Memory B cell (primary cell): ENCODE measurements around the gene TAF3.
A peak's percentile ranks its signal among the peaks of the same experiment; 100 is the strongest.

Experiments used
- ATAC-seq: fragments of 150-1000 bp; cut with Tn5 transposase; 2 replicates; pipeline ENCODE4 v1.10.0; 2021; ENCODE audit warnings: low read depth, mild to moderate bottlenecking, moderate library complexity
- DNase-seq, 2 donors: peaks; one replicate each; pipeline ENCODE4 v3.0.0; 2022; ENCODE audit warnings: low spot score in 2 of 2
- H3K27ac Mint-ChIP-seq: one replicate; pipeline ENCODE4 v1.8.0; 2022; ENCODE audit warnings: mild to moderate bottlenecking, moderate library complexity, mixed read lengths
- H3K27me3 Mint-ChIP-seq: one replicate; pipeline ENCODE4 v1.8.0; 2022; ENCODE audit warnings: mixed read lengths
- H3K36me3 Mint-ChIP-seq: one replicate; pipeline ENCODE4 v1.8.0; 2022; ENCODE audit warnings: mild to moderate bottlenecking, mixed read lengths
- H3K4me1 Mint-ChIP-seq: one replicate; pipeline ENCODE4 v1.8.0; 2022; ENCODE audit warnings: mixed read lengths
- H3K4me3 Mint-ChIP-seq: one replicate; pipeline ENCODE4 v1.8.0; 2022; ENCODE audit warnings: mild to moderate bottlenecking, moderate library complexity, mixed read lengths
- H3K9me3 Mint-ChIP-seq: one replicate; pipeline ENCODE4 v1.8.0; 2022; ENCODE audit warnings: mixed read lengths

The TAF3 gene

DNA sequence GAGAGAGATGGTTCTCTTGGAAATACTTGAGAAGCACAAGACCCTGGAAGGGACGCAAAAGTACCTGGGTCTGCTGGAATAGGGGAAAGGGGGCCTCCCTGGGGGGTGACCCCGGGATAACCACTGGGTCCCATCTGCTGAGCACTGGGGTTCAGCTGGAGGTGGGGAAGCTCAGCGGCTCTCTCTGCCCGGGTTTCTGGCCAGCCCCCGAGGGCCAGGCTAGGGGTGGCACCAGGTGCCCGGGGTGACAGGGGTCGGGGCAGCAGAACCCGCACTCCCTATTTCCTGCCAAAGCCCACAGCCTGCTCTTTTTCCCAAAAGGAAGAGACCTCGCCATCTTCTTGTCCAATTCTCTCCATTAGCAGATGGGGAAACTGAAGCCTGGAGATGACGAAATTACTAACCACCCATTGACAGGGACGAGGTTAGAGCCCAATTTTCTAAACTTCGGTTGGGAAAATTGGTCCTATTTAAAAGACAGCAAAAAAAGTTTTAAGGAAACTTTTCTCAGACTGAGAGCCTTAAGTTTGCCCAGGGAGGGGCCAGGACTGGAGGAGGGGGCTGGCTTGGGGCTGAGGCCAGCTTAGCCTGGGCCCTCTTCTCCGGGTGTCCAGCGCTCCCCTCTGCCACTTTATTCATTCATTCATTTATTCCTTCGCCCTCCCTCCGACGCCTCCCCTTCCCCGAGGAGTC is 218.3 kb downstream of the TAF3 start:
- DNase-seq (no peak), ATAC-seq (no peak)
- Mint-ChIP-seq H3K4me3 (no peak overlapping the region), H3K27me3 (peaks cover 34% of the 10 kb centered on the region), H3K9me3 (peaks cover 6% of the 10 kb centered on the region), H3K27ac (no peak overlapping the region), H3K4me1 (no peaks in the 10 kb centered on the region), H3K36me3 (peaks cover 1% of the 10 kb centered on the region)

DNA sequence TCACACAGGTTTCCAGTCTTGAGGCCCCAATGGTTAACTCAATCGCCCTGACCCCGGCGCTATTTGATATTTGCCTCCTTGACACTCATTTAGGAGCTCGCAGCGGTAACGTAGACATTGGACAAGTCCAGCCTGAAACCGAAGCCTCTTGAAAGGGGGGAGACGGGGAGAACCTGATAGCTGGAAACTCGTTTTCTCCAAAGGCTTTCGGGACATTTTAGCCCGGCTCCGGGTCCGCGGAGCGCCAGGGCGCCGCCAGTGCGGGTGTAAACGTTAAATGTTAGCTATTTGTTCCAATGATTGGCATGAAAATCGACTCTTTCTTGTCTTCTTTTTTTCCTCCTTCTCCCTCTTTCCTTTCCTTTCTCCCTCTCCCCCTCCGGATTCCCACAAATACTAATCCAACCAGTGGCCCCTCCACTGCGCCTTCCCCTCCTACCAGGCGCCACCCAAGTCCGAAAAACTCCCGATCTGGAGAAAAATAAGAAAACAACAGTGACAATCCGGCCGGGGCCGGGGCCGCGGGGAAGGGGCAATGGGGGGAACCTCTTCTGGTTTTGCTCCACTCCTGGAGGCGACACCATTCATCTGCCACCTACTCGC is 219.0 kb downstream of the TAF3 start:
- no peak overlapping the region for H3K4me3 Mint-ChIP-seq
- ATAC-seq (no peak), DNase-seq (no peak)
- no peak overlapping the region for H3K27ac Mint-ChIP-seq
- peaks cover 1% of the 10 kb centered on the region for H3K36me3 Mint-ChIP-seq
- peaks cover 36% of the 10 kb centered on the region for H3K27me3 Mint-ChIP-seq
- peaks cover under 1% of the 10 kb centered on the region for H3K4me1 Mint-ChIP-seq
- peaks cover 6% of the 10 kb centered on the region for H3K9me3 Mint-ChIP-seq

DNA sequence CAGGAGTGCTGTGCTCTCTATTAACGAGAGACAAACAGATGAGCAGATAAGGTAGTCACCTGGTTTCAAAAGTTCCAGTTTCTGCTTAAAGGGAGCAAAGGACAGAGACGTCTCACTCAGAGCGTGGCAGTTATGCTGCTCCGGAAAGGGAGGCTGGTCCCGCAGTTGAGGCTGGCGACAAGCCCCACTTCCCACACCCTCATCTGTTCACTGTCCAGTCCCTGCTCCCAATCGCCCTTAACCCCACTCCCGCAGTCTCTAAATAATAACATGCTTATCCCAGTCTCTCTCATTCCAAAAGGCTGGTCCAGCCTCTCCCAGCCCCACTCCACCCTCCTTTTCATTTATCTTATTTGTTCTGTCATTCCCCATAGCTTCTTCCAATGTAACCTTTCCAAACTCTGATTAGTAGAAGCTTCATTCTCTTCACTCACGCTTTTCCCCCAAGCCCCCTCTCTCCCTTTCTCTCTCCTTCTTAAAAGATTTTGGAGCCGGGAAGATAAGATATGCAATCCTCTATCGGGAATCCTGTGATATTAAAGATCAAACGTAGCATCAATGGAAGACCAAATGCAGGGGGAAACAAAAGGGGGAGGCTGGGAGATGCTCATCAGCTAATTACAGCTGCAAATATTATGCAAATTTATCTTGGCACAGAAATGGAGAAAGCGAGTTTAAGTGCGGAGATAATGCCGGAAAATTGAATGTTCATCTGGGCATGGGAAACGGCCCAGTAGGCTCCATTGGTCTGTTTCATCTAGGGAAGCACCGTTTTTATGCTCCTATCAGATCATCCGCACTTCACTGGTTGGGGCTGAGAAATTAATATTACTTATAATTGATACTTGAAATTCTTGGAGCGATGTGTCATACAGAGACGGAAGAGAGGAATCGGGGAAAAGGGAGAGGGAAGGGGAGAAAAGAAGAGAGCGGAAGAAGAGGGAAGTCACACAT is 219.9 kb downstream of the TAF3 start:
- Mint-ChIP-seq H3K9me3 (peaks cover 6% of the 10 kb centered on the region), H3K4me1 (peaks cover 9% of the 10 kb centered on the region), H3K27me3 (peaks cover 44% of the 10 kb centered on the region), H3K4me3 (no peak overlapping the region), H3K27ac (no peak overlapping the region), H3K36me3 (peaks cover 1% of the 10 kb centered on the region)
- ATAC-seq, result no peak
- no peak for DNase-seq

DNA sequence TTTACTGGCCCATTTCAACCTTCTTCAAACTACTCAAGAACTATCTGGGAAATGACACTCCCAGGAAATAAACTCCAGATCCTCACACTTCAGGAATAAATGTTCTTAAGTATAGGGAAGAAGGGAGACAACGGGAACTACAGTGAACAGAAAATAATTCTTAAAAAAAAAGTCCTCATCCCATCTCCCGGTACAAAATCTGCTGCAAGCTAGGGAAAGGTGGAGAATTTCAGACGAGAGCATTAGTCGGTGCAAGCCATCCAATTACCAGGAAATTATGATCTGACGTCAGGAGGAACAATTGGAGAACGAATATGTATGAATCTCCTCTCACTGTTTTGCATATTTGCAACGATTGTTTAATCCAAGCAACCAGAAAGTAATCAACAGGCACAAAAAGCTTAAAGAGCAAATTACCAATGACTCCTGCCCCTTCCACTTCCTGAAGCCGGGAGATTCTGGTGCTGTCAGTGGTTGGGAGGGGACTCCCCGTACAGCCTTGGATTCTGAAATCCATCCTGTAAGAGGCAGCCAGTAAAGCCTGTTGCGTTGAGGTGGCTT is 221.1 kb downstream of the TAF3 start:
- Mint-ChIP-seq H3K36me3 (peaks cover 1% of the 10 kb centered on the region), H3K27ac (no peak overlapping the region), H3K9me3 (peaks cover 6% of the 10 kb centered on the region), H3K4me3 (no peak overlapping the region), H3K27me3 (peaks cover 47% of the 10 kb centered on the region), H3K4me1 (peaks cover 15% of the 10 kb centered on the region)
- ATAC-seq, result no peak
- no peak for DNase-seq

DNA sequence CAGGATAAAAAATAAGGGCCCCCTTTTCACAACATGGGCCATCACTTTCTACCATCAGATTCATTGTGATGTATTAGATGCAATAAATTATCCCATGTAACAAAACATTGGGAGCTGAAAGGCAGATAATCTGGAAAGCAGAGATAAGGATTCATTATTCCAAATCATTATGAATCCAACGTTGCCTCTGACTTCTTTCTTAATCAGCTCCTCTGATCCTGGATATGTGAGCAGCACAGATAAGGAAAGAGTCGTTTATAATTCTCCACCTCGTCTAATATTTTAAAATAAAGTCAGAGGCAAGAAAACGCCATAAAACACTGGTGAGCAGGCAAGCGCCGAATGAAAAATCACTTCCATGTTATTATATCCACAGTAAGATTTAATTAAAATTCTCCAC is 222.3 kb downstream of the TAF3 start:
- Mint-ChIP-seq H3K27me3 (peaks cover 46% of the 10 kb centered on the region), H3K4me3 (no peak overlapping the region), H3K36me3 (peaks cover 1% of the 10 kb centered on the region), H3K4me1 (peaks cover 21% of the 10 kb centered on the region), H3K9me3 (peaks cover 6% of the 10 kb centered on the region), H3K27ac (no peak overlapping the region)
- DNase-seq, result no peak
- no peak for ATAC-seq

DNA sequence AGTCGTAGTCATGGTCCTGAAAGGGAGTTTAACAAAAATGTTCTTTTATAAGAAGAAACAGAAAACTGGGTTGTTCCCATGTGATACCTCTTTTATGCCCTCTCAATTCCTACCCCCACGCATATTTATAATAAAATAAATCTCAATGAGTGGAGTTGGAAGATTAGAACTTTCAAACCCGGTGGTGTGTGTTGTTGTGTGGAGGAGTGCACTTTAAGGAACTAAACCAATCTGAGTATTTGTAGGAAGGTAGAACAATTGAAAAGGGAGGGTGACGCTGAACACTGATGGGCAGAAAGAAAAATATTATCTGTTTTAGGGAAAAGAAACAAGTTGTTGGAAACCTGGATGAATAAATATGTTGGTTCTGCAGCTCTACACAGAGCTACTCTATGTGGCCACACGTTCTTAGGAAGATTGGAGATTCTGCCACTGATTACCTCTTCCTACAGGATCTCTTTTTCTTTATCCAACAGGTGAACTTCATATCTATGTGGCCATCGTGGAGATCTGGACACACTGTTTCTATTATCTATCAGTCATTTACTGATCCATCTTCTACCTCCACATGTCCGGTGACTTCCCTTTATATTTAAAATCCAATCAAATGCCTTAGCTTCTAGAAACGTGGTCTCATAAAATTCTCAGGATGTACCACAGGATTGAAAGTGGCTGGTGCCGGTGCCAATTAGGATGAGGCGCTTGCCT is 223.1 kb downstream of the TAF3 start:
- peaks cover 50% of the 10 kb centered on the region for H3K27me3 Mint-ChIP-seq
- ATAC-seq, result no peak
- H3K36me3 Mint-ChIP-seq, result peaks cover 1% of the 10 kb centered on the region
- no peak overlapping the region for H3K27ac Mint-ChIP-seq
- peaks cover 6% of the 10 kb centered on the region for H3K9me3 Mint-ChIP-seq
- no peak for DNase-seq
- H3K4me1 Mint-ChIP-seq, result peaks cover 24% of the 10 kb centered on the region
- no peak overlapping the region for H3K4me3 Mint-ChIP-seq

DNA sequence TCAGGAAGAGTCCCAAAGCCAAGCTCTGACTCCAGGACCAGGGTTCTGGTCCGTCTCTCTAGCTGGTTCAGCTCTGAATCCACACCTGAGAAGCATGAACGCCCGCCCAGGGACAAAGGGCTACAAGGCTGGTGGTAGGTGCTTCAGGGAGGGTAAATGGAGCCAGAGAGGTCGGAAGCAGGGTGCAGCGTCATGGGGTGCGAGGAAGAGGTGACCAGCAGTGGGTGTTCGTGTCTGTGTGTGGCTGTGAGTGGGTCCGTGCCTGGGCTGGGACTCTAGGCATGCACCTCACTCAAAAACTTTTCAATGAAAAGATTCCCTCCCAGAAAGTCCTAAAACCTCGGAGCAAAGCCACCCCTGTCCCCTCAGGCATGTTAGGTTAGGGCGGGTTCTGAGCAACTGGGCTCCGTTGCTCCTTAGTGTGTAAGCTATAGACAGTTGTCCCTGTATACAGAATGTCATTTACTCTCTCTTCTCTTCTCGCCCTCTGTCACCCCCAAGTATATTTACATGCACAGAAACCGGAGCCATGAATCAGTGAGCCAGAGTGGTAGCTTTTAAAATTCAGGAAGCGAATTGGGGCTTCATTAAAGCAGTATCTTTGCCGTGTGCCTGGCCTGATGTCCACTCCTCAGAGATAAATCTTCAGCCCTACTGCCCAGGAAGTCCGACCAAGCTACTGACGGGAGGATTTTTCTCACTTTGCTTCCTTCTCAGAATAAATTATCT is 223.9 kb downstream of the TAF3 start:
- H3K4me1 Mint-ChIP-seq, result peaks cover 25% of the 10 kb centered on the region
- H3K27ac Mint-ChIP-seq, result peak overlapping the region; percentile 28
- H3K9me3 Mint-ChIP-seq, result peaks cover 6% of the 10 kb centered on the region
- peaks cover 1% of the 10 kb centered on the region for H3K36me3 Mint-ChIP-seq
- DNase-seq (no peak), ATAC-seq (no peak)
- H3K27me3 Mint-ChIP-seq, result peaks cover 53% of the 10 kb centered on the region
- no peak overlapping the region for H3K4me3 Mint-ChIP-seq

DNA sequence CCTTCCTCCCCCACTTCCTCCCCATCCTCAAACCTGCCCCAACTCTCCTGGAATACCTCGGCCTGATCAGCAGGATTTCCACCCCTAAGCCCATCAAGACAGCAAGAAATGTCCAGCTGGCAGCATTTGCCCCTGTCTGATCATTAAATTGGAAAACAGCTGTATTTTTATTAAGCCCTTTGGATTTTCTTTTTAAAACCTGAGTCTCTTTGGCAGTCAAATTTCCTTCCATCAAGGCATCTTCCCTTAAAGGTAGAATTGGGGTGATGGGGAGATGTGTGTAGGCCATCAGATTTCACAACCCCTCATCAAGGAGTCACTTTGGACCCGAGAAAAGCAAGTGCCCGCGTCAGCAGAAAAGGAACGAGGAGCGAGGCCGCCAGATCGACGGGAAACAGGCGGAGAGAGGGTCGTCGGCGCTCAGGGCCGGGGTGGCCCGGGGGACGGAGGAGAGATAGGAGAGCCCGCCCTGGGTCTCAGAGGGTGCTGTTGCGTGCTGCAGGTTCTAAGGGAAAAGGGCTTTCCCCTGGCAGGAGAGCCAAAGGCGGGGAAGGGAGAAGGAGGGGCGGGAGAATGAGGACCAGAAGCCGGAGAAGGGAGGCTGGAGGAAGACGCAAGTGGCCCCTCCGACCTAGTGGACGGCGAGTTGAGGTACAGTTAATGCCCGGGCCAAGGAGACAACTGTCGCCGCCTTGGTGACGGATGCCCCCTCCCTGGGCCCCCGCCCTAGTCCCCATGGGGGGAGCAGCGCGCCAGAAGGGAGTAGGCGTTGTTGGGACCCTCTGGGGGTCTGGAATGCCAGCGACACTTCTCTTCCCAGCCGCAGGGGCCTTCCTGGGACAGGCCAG is 224.6 kb downstream of the TAF3 start:
- H3K9me3 Mint-ChIP-seq, result peaks cover 6% of the 10 kb centered on the region
- DNase-seq (no peak), ATAC-seq (no peak)
- peaks cover 1% of the 10 kb centered on the region for H3K36me3 Mint-ChIP-seq
- peaks cover 25% of the 10 kb centered on the region for H3K4me1 Mint-ChIP-seq
- H3K27me3 Mint-ChIP-seq, result peaks cover 54% of the 10 kb centered on the region
- H3K4me3 Mint-ChIP-seq, result no peak overlapping the region
- peak overlapping the region; percentile 28 for H3K27ac Mint-ChIP-seq

DNA sequence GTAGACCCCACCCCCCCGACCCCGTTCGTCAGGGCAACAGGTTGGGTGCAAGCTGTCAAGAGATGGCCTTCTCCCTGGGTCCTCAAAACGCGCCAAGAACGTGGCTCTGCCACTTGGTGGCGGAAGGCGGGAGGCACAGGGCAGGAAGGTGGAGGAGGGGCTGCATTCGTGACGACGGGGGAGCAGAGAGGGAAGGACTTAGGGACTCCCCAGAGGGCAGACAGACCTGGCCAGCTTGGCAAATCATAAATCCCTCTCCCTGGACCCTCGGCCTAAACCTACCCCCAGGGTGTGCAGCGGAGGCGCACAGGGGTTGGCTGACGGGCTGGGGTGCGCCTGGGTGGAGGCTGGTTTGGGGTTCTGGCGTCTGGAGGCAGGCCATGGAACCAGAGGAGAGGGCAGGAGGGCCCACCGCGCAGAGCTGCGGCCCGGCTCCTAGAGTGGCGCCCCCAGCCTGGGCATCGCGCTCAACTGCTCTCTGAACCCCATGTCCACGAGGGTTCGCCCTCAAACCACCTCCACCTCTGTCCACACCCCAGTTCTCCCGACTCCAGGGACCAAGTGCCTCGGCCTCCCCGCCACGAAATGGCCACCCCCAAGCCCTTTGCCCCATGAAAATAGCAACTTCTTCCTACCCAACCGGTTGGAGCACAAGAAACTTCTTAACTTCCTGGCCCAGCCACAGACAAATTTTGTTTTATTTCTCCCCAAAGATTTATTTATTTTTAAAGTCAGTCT is 225.4 kb downstream of the TAF3 start:
- Mint-ChIP-seq H3K27ac (no peak overlapping the region), H3K4me3 (no peak overlapping the region), H3K9me3 (peaks cover 2% of the 10 kb centered on the region), H3K27me3 (peaks cover 50% of the 10 kb centered on the region), H3K36me3 (no peaks in the 10 kb centered on the region), H3K4me1 (peaks cover 28% of the 10 kb centered on the region)
- no peak for DNase-seq
- ATAC-seq, result no peak

DNA sequence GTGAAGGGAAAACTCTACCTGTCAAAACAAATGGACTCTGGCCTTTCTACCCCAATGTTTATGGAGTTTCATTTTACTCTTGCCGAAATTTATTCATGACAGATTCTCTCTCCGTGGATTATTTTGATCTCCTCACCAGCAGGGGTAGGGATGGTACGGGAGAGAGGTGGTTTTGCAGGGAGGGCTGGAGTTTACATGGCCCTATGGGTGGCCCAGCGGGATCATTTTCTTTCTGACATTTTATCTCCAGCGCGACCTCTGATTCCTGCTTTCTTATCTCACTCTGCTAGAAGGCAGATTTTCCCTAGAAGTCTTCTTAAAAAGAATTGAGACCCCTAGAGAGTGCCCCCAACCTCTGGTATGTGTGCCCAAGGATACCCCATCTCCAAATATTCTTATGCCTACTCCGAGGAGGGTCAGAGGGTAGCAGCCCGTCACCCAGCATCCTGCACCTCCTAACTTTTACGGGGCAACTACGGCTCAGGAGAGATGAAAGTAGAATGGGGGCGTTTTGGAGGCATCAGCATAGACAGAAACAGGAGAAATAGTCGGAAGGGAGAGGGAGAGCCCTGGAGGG is 226.1 kb downstream of the TAF3 start:
- DNase-seq (no peak), ATAC-seq (no peak)
- H3K27me3 Mint-ChIP-seq, result peaks cover 48% of the 10 kb centered on the region
- H3K27ac Mint-ChIP-seq, result no peak overlapping the region
- peaks cover 30% of the 10 kb centered on the region for H3K4me1 Mint-ChIP-seq
- no peak overlapping the region for H3K4me3 Mint-ChIP-seq
- H3K36me3 Mint-ChIP-seq, result no peaks in the 10 kb centered on the region
- H3K9me3 Mint-ChIP-seq, result peaks cover under 1% of the 10 kb centered on the region

DNA sequence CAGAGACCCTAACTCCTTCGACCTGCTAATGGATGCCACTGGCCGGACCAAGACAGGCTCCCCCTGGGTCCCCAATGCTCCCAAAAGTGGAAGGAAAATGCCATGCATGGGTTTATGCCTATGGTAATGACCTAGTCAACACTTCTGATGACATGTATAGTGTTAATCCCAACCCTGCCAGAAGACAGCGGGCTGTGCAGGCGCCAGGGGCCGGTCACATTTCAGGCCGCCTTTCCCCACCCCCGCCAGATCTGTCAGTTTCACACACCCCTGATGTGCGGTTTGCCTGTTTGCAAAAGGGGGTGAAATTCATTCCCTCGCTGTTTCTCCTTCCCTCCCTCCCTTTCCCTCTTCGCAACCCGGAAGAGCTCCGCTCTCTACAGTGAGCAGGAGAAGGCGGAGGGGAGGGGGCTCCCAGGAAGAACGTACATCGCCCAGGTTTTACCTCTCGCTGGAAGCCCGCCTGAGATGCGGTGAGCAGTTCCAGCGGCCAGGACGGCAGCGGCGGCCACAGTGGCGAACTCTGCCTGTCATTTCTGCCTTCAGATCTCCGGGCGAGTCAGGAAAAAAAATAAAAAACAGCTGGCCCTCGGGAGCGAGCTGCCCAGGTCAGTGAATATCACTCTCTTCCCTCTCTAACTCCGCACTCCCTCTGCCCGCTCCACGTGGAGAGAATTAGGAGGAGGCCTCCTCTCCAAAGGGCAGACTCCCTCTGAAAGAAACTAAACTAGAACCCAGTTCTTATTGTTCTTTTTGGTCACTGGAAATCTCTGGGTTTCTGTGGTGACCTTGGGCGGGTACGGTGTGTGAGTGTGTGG is 226.8 kb downstream of the TAF3 start:
- no peaks in the 10 kb centered on the region for H3K9me3 Mint-ChIP-seq
- ATAC-seq (no peak), DNase-seq (no peak)
- peaks cover 47% of the 10 kb centered on the region for H3K27me3 Mint-ChIP-seq
- H3K27ac Mint-ChIP-seq, result no peak overlapping the region
- no peaks in the 10 kb centered on the region for H3K36me3 Mint-ChIP-seq
- H3K4me1 Mint-ChIP-seq, result peaks cover 30% of the 10 kb centered on the region
- no peak overlapping the region for H3K4me3 Mint-ChIP-seq
